Right lobe of liver (tissue), 6 donors: ENCODE data around the gene TRA2A. TPM values are rescaled to one million over a fixed set of nuclear protein-coding genes. Genes with fewer than 3 reads are reported as not detected.

Source experiments
- ATAC-seq, 4 donors: fragments of 200-7000 bp; cut with Tn5 transposase; one replicate each; pipeline ENCODE4 v1.9.1; 2020; ENCODE audit warnings: mild to moderate bottlenecking in 4 of 4, moderate library complexity in 4 of 4
- DNase-seq, 3 donors: peaks; one replicate each; pipeline ENCODE4 v3.0.0-alpha.2; 2020
- H3K27ac ChIP-seq, 3 donors: fragments of 200-600 bp; one replicate each; pipeline ENCODE4 v1.8.0; 2022
- H3K27me3 ChIP-seq, 2 donors: fragments of 200-600 bp; one replicate each; pipeline ENCODE4 v1.8.0; 2022
- H3K36me3 ChIP-seq, 4 donors: fragments of 200-600 bp; sonication (generic) in 1 of 4; one replicate each; pipeline versions ENCODE4 v1.5.1 to v1.8.0; 2017 to 2022; ENCODE audit warnings: control low read depth in 1 of 4
- H3K4me1 ChIP-seq, 4 donors: fragments of 200-600 bp; sonication (generic) in 1 of 4; one replicate each; pipeline versions ENCODE4 v1.5.1 to v1.8.0; 2017 to 2022; ENCODE audit warnings: control low read depth in 1 of 4
- H3K4me3 ChIP-seq, 3 donors: fragments of 200-600 bp; one replicate each; pipeline ENCODE4 v1.8.0; 2022
- H3K9me3 ChIP-seq, 4 donors: fragments of 200-600 bp; sonication (generic) in 1 of 4; one replicate each; pipeline versions ENCODE4 v1.5.1 to v1.8.0; 2017 to 2022; ENCODE audit warnings: control low read depth in 1 of 4
- POLR2A ChIP-seq: fragments of 450-650 bp; IDR thresholded peaks from one replicate; pipeline ENCODE4 v1.6.1; 2017; ENCODE audit warnings: antibody characterized with exemption, mild to moderate bottlenecking
- WGBS: methylation state at CpG from one replicate; pipeline ENCODE4 v1.1.6; 2018; ENCODE audit warnings: low coverage, low lambda C conversion rate; ENCODE audit not compliant: insufficient coverage; ENCODE audit errors: missing lambda C conversion rate; 5-methylcytosine and 5-hydroxymethylcytosine counted together
- intact Hi-C, 2 donors: fragments of 100-400 bp; cut with DNase I; formaldehyde crosslinking; loops; one replicate each; pipeline versions ENCODE4 v1.11.2 to v1.14.1; 2022
- total RNA-seq, 6 experiments: library from RNA; depleted of rRNA in 2 of 6; stranded (reverse); fragments of >200 nt in 2 of 6; fragmentation: NEBNext Ultra II Directional in 3 of 6; extraction: Animal tissue kit (Norgen Biotek cat#: 25700) in 3 of 6; gene quantifications; one replicate each; pipeline versions ENCODE4 v1.1.0 to v1.2.4, GENCODE V29; 2016 to 2023
- TF ChIP-seq, protein P1 (sequence below), 4 donors: fragments of 200-600 bp in 3 of 4; fragments of 450-650 bp in 1 of 4; IDR thresholded peaks; one replicate each; pipeline versions ENCODE4 v1.5.1 to v1.8.0; 2016 to 2022; ENCODE audit warnings: antibody characterized with exemption in 4 of 4, mild to moderate bottlenecking in 2 of 4
- donor health status: DM: no; HTN: yes; CAD: no.
- donor health status: DM: no; HTN: no; CAD: no.
- donor health status: DM: no; HTN: no; CAD: no.
- donor health status: DM: no; HTN: yes; CAD: no.
- donor health status: DM: no; HTN: yes; CAD: no.

Gene TRA2A
- total RNA-seq, 6 experiments from 2014 or later: 11.1 to 34.9 (median 24.7) TPM

DNA sequence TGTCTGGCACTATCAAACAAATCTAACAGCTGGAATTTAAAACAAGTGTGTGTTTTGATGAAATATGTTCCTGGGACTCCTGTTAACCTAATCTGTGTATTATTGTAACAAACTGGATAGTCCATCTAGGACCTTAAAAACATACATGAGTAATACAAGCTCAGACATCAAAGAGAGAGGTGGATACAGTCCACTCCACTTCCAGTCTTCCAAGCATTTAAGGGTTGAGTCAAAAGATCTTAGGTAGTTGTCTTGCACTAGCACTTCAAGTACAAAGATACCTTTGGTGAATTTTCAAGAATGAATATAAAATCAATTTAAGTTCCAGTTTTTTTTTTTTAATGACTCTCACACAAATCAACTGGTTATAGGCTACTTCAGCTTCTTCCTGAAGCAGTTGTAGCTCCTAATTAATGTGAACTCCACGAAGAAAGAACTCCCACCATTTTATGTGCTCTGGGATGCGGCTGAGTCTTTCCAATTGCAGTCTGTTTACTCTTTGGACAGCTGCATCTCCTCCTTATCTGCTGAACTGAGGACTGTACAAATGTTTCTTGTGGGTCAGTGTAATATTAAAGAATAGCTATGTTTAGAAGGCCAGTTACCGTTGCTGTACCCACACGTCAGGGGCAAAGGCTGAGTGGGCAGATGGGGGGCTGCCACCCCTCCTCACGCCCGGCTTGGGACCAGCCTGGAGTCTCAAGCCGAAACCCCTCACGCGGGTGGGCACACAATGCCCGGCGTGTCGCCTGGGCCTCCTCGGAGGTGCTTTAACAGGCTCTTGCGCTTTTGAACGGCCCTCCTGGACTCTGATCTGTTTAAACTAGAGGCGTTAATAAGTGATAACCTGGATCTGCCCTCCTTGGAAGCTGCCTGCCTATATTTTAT is 58.6 kb downstream of the TRA2A start:
- DNase-seq (no peak), ATAC-seq (peak in 1 of 4 donors; percentile 42)
- TF ChIP-seq POLR2A: no peak
- TF ChIP-seq, protein P1, sequence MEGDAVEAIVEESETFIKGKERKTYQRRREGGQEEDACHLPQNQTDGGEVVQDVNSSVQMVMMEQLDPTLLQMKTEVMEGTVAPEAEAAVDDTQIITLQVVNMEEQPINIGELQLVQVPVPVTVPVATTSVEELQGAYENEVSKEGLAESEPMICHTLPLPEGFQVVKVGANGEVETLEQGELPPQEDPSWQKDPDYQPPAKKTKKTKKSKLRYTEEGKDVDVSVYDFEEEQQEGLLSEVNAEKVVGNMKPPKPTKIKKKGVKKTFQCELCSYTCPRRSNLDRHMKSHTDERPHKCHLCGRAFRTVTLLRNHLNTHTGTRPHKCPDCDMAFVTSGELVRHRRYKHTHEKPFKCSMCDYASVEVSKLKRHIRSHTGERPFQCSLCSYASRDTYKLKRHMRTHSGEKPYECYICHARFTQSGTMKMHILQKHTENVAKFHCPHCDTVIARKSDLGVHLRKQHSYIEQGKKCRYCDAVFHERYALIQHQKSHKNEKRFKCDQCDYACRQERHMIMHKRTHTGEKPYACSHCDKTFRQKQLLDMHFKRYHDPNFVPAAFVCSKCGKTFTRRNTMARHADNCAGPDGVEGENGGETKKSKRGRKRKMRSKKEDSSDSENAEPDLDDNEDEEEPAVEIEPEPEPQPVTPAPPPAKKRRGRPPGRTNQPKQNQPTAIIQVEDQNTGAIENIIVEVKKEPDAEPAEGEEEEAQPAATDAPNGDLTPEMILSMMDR (IDR thresholded peaks at IDR 0.05): no peak
- Histone ChIP-seq H3K27ac (no peak overlapping the region), H3K9me3 (no peaks in the 10 kb centered on the region), H3K4me1 (peaks cover 0 to 39% (median 13%) of the 10 kb centered on the region in 4 donors), H3K36me3 (no peaks in the 10 kb centered on the region), H3K4me3 (peak overlapping the region in 1 of 3 donors; percentile 40), H3K27me3 (peaks cover 20 to 95% of the 10 kb centered on the region in 2 donors)
- intact Hi-C loops: no loop called here
- WGBS: 7% methylated on average over 7 of the region's 16 CpGs

DNA sequence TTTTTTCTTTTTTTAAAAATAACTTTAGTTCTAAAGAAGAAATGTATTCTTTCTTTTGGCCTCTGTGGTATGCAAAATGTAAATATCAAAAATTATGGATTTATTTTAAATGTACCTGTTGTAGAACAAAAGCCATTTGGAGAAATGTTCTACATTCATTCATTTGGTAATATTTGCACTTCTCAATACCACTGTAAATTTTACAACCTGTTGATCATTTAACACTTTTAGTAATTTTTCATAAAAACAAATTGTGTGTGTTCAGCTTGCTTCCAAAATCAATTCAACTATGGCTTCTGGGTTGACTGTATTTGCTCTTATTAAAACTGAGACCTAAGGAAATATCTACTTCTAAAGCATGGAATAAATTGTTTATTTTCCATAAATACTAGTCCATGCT is 59.2 kb downstream of the TRA2A start:
- intact Hi-C loops: no loop called here
- no peaks in the 10 kb centered on the region for H3K36me3 ChIP-seq
- no peak overlapping the region for H3K4me3 ChIP-seq
- ATAC-seq: no peak
- no peak overlapping the region for H3K27ac ChIP-seq
- peaks cover 20 to 95% of the 10 kb centered on the region in 2 donors for H3K27me3 ChIP-seq
- H3K9me3 ChIP-seq: no peaks in the 10 kb centered on the region
- DNase-seq: no peak
- H3K4me1 ChIP-seq: peaks cover 0 to 40% (median 13%) of the 10 kb centered on the region in 4 donors
- TF ChIP-seq, protein P1 (IDR thresholded peaks at IDR 0.05): no peak
- no peak for TF ChIP-seq POLR2A

DNA sequence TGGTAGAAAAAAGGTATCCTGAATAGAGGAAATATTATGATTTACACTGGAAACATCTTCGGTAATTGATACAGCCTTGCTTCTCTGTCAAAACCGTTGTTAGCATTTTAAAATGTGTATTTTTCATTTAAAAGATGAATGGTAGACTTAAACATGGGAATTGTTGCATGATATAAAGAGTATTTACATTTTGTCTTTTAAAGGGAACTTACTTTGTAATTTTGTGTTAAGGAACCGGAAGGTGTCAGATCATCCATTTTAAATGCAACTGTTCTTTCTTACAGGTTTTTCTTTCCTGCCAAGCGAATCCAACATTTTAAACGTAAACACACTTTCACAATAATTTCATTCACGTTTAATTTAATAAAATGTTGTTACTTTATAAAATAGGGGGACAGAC is 59.7 kb downstream of the TRA2A start:
- Histone ChIP-seq H3K4me3 (no peak overlapping the region), H3K27ac (no peak overlapping the region), H3K36me3 (no peaks in the 10 kb centered on the region), H3K9me3 (no peaks in the 10 kb centered on the region), H3K27me3 (peaks cover 20 to 95% of the 10 kb centered on the region in 2 donors), H3K4me1 (peaks cover 0 to 40% (median 13%) of the 10 kb centered on the region in 4 donors)
- TF ChIP-seq, protein P1 (IDR thresholded peaks at IDR 0.05): no peak
- TF ChIP-seq POLR2A: no peak
- intact Hi-C loops: no loop called here
- DNase-seq: no peak
- ATAC-seq: no peak
- 35% methylated on average over 6 of the region's 6 CpGs for WGBS

DNA sequence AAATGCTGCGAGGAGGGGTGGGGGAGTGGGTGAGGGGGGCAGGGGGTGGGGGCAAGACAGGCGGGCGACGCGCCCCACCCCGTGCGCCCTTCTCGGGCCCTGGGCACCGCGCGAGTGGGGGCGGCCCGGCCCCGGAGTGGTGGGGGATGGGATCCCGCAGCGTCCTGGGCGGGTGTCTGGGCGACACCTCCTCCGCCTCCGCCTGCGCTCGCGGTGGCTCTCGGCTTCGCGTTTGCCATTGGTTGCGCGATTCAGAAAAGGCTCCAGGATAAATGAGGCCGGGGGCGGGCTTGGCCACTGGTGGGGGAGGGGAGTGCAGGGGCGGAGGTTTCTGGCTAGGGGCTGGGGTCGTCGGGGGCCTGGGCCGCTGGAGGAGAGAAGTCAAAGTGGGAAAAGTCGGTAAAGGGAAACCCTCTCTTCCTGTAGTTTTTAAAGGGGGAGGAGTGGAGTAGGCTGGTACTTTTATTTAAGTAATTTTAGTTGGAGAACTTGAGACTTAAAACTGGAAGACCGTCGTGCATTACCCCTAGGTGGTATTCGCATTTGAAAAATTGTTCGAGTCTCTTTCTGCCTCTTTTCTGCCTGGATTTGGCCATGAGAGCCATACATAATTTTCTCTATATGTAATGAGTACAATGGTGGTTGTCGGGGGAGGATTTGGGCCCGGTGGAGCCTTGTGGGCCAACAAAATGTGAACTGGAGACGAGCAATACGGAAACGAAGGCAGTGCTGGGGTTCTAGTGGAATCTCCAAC is 60.5 kb downstream of the TRA2A start:
- DNase-seq (no peak), ATAC-seq (peak in 1 of 4 donors; percentile 9)
- Histone ChIP-seq H3K4me3 (no peak overlapping the region), H3K4me1 (peaks cover 0 to 40% (median 13%) of the 10 kb centered on the region in 4 donors), H3K9me3 (no peaks in the 10 kb centered on the region), H3K27ac (no peak overlapping the region), H3K27me3 (peaks cover 16 to 91% of the 10 kb centered on the region in 2 donors), H3K36me3 (no peaks in the 10 kb centered on the region)
- WGBS: 7% methylated on average over 20 of the region's 44 CpGs
- intact Hi-C loops: no loop called here
- no peak for TF ChIP-seq POLR2A
- TF ChIP-seq, protein P1 (IDR thresholded peaks at IDR 0.05): no peak
